OCI-LY7 (cell line): Measurements from ENCODE around the gene CD86. TPM values are rescaled to one million over a fixed set of nuclear protein-coding genes. Genes with fewer than 3 reads are reported as not detected.
A peak's percentile ranks its signal among the peaks of the same experiment; 100 is the strongest.

Experiments used
- BruUV-seq: library from RNA; stranded (reverse); fragments of 400-500 nt; replicated peaks from 2 replicates; lab custom pipeline; 2021; lab: Mats Ljungman, UMichigan
- CTCF ChIA-PET: fragments of 300-600 bp; sonication (Branson Sonifier 250); formaldehyde crosslinking; loops from one replicate; lab custom pipeline; 2022; ENCODE audit warnings: antibody characterized with exemption; ENCODE audit not compliant: unreplicated experiment; lab: Charles Lee
- POLR2A ChIA-PET: fragments of 300-600 bp; sonication (Branson Sonifier 250); formaldehyde crosslinking; loops from one replicate; lab custom pipeline; 2022; ENCODE audit warnings: antibody characterized with exemption; lab: Charles Lee
- DNase-seq: peaks from one replicate; pipeline ENCODE4 v3.0.0-alpha.2; 2015; ENCODE audit warnings: low spot score
- H2AFZ ChIP-seq: fragments of 200-600 bp; sonication (generic), shearing (Covaris generic); 2 replicates; pipeline ENCODE4 v1.6.1; 2014; ENCODE audit warnings: mild to moderate bottlenecking, antibody characterized with exemption, low read length, moderate library complexity
- H3K27ac ChIP-seq: fragments of 200-600 bp; sonication (generic); 2 replicates; pipeline ENCODE4 v1.5.1; 2014; ENCODE audit warnings: mixed run types, low read depth, mild to moderate bottlenecking, moderate library complexity, low read length, inconsistent platforms; ENCODE audit not compliant: poor library complexity, severe bottlenecking
- H3K36me3 ChIP-seq: fragments of 200-600 bp; sonication (generic); 2 replicates; pipeline ENCODE4 v1.6.1; 2014; ENCODE audit warnings: mild to moderate bottlenecking, antibody characterized with exemption, low read length, moderate library complexity, mixed read lengths; ENCODE audit not compliant: insufficient read depth
- H3K4me1 ChIP-seq: fragments of 200-600 bp; sonication (generic); 2 replicates; pipeline ENCODE4 v1.5.1; 2014; ENCODE audit warnings: mild to moderate bottlenecking, low read length; ENCODE audit not compliant: insufficient read depth, poor library complexity, severe bottlenecking
- H3K4me2 ChIP-seq: fragments of 200-600 bp; sonication (generic); 2 replicates; pipeline ENCODE4 v1.6.1; 2014; ENCODE audit warnings: mild to moderate bottlenecking, low read length
- H3K4me3 ChIP-seq: fragments of 200-600 bp; sonication (generic); 2 replicates; pipeline ENCODE4 v1.5.1; 2014; ENCODE audit warnings: mild to moderate bottlenecking, low read depth, low read length; ENCODE audit not compliant: poor library complexity, severe bottlenecking
- H3K79me2 ChIP-seq: fragments of 200-600 bp; sonication (generic); 2 replicates; pipeline ENCODE4 v1.6.1; 2016; ENCODE audit warnings: low read depth, mild to moderate bottlenecking, low read length, moderate library complexity, mixed read lengths; ENCODE audit not compliant: insufficient read depth
- H3K9me2 ChIP-seq: fragments of 200-600 bp; sonication (generic); 2 replicates; pipeline ENCODE4 v1.6.1; 2016; ENCODE audit warnings: mild to moderate bottlenecking, low read length, mixed read lengths; ENCODE audit not compliant: insufficient read depth
- H3K9me3 ChIP-seq: fragments of 200-600 bp; sonication (generic); 2 replicates; pipeline ENCODE4 v1.6.1; 2014; ENCODE audit warnings: mild to moderate bottlenecking, mixed run types, low read length, mixed read lengths
- H4K20me1 ChIP-seq: fragments of 200-600 bp; sonication (generic); 2 replicates; pipeline ENCODE4 v1.6.1; 2014; ENCODE audit warnings: mild to moderate bottlenecking, antibody characterized with exemption, low read length, moderate library complexity, mixed read lengths; ENCODE audit not compliant: insufficient read depth
- EZH2phosphoT487 ChIP-seq: fragments of 200-600 bp; sonication (generic); IDR thresholded peaks from 2 replicates; pipeline ENCODE4 v1.6.1; 2018; ENCODE audit warnings: low read depth, borderline replicate concordance, mild to moderate bottlenecking, mixed run types, antibody characterized with exemption, low read length, moderate library complexity, mixed read lengths
- intact Hi-C: fragments of 100-400 bp; cut with micrococcal nuclease; formaldehyde crosslinking; loops from one replicate; pipeline ENCODE4 v1.10.0; 2022; ENCODE audit not compliant: unreplicated experiment
- total RNA-seq, 2 experiments: library from RNA; depleted of rRNA in 1 of 2; stranded (reverse); fragments of >200 nt in 1 of 2; shearing (Covaris generic) in 1 of 2; gene quantifications; 2 replicates each; pipeline ENCODE4 v1.2.3, GENCODE V29; 2014 to 2022
- TF ChIP-seq, protein P1 (sequence below): fragments of 200-600 bp; sonication (generic); conservative IDR thresholded peaks from 2 replicates; pipeline ENCODE4 v1.5.1; 2014; ENCODE audit warnings: mild to moderate bottlenecking, antibody characterized with exemption, low read length, moderate library complexity, mixed read lengths

The CD86 gene
- total RNA-seq, 2 experiments from 2014 or later = 13.5 to 18.9 TPM

DNA sequence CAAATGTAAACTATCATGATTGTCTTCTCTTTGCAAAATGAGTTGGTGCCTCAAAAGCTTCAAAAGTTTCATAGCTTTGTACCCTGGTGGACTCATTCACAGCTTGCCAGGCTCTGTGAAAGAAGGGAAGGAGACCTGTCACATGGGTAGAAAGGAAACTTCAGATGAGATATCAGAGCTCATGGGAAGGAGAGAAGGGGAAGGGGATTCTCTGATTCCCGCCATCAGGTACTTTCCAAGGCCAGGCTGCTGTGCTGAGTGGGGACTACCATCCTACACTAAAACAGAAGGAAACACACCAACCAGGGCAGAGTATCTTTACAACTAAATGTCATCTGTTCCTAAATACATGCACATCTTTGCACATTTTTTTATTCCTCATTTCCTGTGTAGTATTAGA lies 42.3 kb upstream of the CD86 start:
- CTCF ChIA-PET = interaction anchor here (0.7 to 1.7 kb wide), 3 partner anchors 12 to 18 kb away, joined by 3 to 5 read pairs (median 3); no protein-coding TSS in a partner anchor
- TF ChIP-seq, protein P1, sequence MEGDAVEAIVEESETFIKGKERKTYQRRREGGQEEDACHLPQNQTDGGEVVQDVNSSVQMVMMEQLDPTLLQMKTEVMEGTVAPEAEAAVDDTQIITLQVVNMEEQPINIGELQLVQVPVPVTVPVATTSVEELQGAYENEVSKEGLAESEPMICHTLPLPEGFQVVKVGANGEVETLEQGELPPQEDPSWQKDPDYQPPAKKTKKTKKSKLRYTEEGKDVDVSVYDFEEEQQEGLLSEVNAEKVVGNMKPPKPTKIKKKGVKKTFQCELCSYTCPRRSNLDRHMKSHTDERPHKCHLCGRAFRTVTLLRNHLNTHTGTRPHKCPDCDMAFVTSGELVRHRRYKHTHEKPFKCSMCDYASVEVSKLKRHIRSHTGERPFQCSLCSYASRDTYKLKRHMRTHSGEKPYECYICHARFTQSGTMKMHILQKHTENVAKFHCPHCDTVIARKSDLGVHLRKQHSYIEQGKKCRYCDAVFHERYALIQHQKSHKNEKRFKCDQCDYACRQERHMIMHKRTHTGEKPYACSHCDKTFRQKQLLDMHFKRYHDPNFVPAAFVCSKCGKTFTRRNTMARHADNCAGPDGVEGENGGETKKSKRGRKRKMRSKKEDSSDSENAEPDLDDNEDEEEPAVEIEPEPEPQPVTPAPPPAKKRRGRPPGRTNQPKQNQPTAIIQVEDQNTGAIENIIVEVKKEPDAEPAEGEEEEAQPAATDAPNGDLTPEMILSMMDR = no peak
- no peak for TF ChIP-seq EZH2phosphoT487
- peak overlapping the region; percentile 47 for H3K4me2 ChIP-seq

DNA sequence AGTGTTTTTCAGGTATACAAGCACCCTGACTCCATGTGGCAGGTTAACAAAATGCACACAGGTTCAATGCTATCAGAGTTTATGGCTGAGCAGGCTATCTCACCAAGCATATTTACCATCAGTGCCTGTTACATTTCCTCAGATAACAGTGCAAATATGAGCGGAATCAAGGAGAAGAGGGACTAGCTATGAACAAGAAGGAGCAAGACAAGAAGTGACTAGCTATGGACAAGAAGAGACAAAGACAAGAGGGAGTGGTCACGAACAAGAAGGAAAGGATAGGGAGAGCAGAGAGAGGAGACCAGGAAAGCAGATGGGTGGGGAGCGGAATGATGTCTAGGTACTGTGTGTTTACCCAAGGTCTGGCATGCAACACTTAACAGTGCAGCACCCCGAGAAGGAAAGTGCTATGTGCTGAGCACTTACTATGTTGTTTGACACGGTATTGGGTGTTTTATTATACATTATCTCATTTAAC lies 41.7 kb upstream of the CD86 start:
- TF ChIP-seq EZH2phosphoT487 = no peak
- TF ChIP-seq, protein P1 = 0 out of 2 replicates have a peak, but pooled peaks have one; percentile 31
- no peak for DNase-seq
- no peaks in the 10 kb centered on the region for H3K9me2 ChIP-seq
- H2AFZ ChIP-seq = no peak overlapping the region
- no peaks in the 10 kb centered on the region for H4K20me1 ChIP-seq
- intact Hi-C loops = no loop called here
- peak overlapping the region; percentile 16 for H3K4me2 ChIP-seq
- peaks cover 57% of the 10 kb centered on the region for H3K4me1 ChIP-seq
- no peak overlapping the region for H3K27ac ChIP-seq
- CTCF ChIA-PET = interaction anchor here (1.0 to 1.7 kb wide), 2 partner anchors 12 to 18 kb away, joined by 3 to 5 read pairs; no protein-coding TSS in a partner anchor
- H3K79me2 ChIP-seq = no peaks in the 10 kb centered on the region
- no peaks in the 10 kb centered on the region for H3K9me3 ChIP-seq
- H3K36me3 ChIP-seq = peaks cover 14% of the 10 kb centered on the region; the same call in 1 of the 2 replicates
- no TSS peak for BruUV-seq
- no peak overlapping the region for H3K4me3 ChIP-seq
- POLR2A ChIA-PET = interaction anchor here (1.1 to 5.2 kb wide), 3 partner anchors 9 to 51 kb away, joined by 3 to 47 read pairs (median 11); partner anchors contain the start of gene ILDR1

More for the DNA sequence above, 42.3 kb upstream of the CD86 start:
- H3K9me3 ChIP-seq = no peaks in the 10 kb centered on the region
- no peaks in the 10 kb centered on the region for H3K9me2 ChIP-seq
- H2AFZ ChIP-seq = peak overlapping the region; percentile 47; the same call in 1 of the 2 replicates
- no peak for DNase-seq
- H3K4me1 ChIP-seq = peaks cover 57% of the 10 kb centered on the region
- H3K36me3 ChIP-seq = peaks cover 14% of the 10 kb centered on the region; the same call in 1 of the 2 replicates
- H4K20me1 ChIP-seq = no peaks in the 10 kb centered on the region
- no peaks in the 10 kb centered on the region for H3K79me2 ChIP-seq
- POLR2A ChIA-PET = interaction anchor here (0.7 to 5.2 kb wide), 8 partner anchors 9 to 66 kb away, joined by 3 to 47 read pairs (median 4); partner anchors contain the start of gene ILDR1
- H3K27ac ChIP-seq = no peak overlapping the region
- intact Hi-C loops = no loop called here
- BruUV-seq = no TSS peak
- no peak overlapping the region for H3K4me3 ChIP-seq

DNA sequence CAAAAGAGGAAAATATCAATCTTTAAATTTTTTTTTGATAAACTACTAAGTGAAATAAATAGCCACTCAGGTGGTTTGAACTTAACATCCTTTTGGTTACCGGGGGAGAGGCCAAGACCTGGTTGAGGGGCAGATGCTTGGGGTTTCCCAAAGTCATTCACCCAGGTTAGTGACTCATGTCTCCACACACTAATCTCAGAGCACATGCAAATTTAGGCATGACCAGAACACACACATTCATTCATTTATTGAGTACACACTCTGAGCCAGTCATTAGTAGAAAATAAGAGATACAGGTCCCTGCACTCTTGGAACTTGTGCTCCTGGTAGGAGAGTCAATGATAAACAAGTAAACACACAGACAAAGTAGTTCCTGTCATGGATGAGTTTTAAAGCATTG lies 40.4 kb upstream of the CD86 start:
- BruUV-seq = no TSS peak
- Histone ChIP-seq H3K9me3 (no peaks in the 10 kb centered on the region), H3K9me2 (no peaks in the 10 kb centered on the region), H3K79me2 (no peaks in the 10 kb centered on the region), H2AFZ (no peak overlapping the region), H4K20me1 (no peaks in the 10 kb centered on the region), H3K4me2 (peak overlapping the region; percentile 47), H3K27ac (no peak overlapping the region), H3K4me1 (peaks cover 61% of the 10 kb centered on the region), H3K36me3 (peaks cover 14% of the 10 kb centered on the region; the same call in 1 of the 2 replicates), H3K4me3 (peak overlapping the region; percentile 9)
- no peak for DNase-seq
- ChIA-PET CTCF (no interaction called here), POLR2A (no interaction called here)
- intact Hi-C loops = no loop called here
- no peak for TF ChIP-seq EZH2phosphoT487
- TF ChIP-seq, protein P1 = no peak
